ENCODE results near the gene PPP1R9A.

Gene PPP1R9A

DNA sequence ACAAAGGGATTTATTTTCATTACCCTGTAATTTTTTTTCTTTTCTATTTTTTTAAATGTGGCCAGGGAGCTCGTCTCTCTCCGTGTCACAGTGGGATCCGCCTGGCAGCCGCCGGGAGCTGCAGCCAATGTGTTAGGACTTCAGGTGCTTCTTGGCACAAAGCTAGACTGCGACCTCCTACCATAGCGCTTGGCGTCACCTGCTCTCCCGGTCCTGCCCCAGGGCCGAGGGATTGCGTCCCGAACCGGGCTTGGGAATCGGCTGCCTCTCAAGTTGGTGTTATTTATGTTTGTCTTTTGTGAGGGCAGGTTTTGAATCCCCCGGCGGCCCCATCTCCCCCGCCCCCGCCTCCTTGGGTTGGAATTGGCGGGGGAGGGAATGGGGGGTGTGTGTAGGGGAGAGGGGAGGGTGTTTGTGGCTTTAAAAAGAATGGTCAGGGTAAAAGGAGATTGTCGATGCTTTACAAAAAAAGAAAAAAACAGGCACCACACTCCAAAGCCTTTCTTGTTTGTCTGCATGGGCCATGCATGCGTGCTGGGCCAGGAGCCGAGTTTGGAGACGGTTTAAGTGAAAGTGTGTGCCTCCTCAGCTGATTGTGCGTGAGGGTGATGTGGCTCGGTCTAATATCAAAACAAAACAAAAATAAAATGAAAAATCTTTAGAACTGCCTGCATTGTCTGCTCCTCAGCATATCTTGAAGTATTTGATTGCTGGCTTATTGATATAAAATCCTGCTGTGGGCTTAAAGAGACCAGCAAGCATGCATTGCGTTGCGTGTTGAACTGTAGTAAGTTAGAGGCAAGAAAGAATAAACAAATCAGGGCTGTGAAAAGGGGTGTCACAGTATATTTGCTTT, 1.2 kb downstream of the PPP1R9A start:
- Histone ChIP-seq H3K4me3 (ENCODE audit: insufficient read depth, low read depth, low read length, poor library complexity, severe bottlenecking) (no peak overlapping the region), H3K4me1 (ENCODE audit: control insufficient read depth, insufficient read depth, low read length, poor library complexity, severe bottlenecking) (no peaks in the 10 kb centered on the region), H3K27ac (ENCODE audit: insufficient read depth, low read length, poor library complexity, severe bottlenecking) (no peak overlapping the region), H3K9me3 (ENCODE audit: control insufficient read depth, low read length) (no peaks in the 10 kb centered on the region), H3K36me3 (ENCODE audit: control insufficient read depth, insufficient read depth, low read length) (no peaks in the 10 kb centered on the region), H3K27me3 (replicated peaks; ENCODE audit: control insufficient read depth, insufficient read depth, low read length, poor library complexity, severe bottlenecking) (peaks cover 16% of the 10 kb centered on the region)
- no peak for DNase-seq

GRCh38 chr7:94909179-94909466, 1.7 kb downstream of the PPP1R9A start:
- Histone ChIP-seq H3K4me3 (ENCODE audit: insufficient read depth, low read depth, low read length, poor library complexity, severe bottlenecking) (no peak overlapping the region), H3K36me3 (ENCODE audit: control insufficient read depth, insufficient read depth, low read length) (no peaks in the 10 kb centered on the region), H3K9me3 (ENCODE audit: control insufficient read depth, low read length) (no peaks in the 10 kb centered on the region)

DNA sequence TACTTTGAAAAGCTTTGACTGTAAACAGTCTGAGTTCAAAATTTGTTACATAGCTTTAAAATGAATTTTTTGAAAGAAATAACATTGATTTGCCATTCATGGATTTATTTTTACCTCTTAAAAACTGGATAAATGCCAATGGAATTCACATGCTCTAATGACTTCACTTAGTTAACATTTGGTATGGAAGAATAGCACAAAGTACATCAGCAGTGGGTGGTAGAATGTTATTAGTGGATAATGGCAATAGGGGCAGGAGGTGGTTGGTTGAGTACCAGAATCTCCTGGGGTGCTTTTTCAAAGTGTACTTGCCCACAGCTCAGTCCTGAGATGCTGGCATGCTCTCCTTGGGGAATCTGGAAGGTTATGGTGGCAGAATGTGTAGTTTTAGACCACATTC, 4.7 kb downstream of the PPP1R9A start:
- Histone ChIP-seq H3K4me1 (ENCODE audit: control insufficient read depth, insufficient read depth, low read length, poor library complexity, severe bottlenecking) (no peaks in the 10 kb centered on the region), H3K36me3 (ENCODE audit: control insufficient read depth, insufficient read depth, low read length) (no peaks in the 10 kb centered on the region), H3K27me3 (replicated peaks; ENCODE audit: control insufficient read depth, insufficient read depth, low read length, poor library complexity, severe bottlenecking) (peaks cover 12% of the 10 kb centered on the region), H3K27ac (ENCODE audit: insufficient read depth, low read length, poor library complexity, severe bottlenecking) (no peak overlapping the region), H3K4me3 (ENCODE audit: insufficient read depth, low read depth, low read length, poor library complexity, severe bottlenecking) (no peak overlapping the region), H3K9me3 (ENCODE audit: control insufficient read depth, low read length) (no peaks in the 10 kb centered on the region)
- no peak for DNase-seq

More at GRCh38 chr7:94909179-94909466, 1.7 kb downstream of the PPP1R9A start:
- no peaks in the 10 kb centered on the region for H3K4me1 ChIP-seq (ENCODE audit: control insufficient read depth, insufficient read depth, low read length, poor library complexity, severe bottlenecking)
- H3K27ac ChIP-seq (ENCODE audit: insufficient read depth, low read length, poor library complexity, severe bottlenecking), result no peak overlapping the region
- no peak for DNase-seq
- H3K27me3 ChIP-seq (replicated peaks; ENCODE audit: control insufficient read depth, insufficient read depth, low read length, poor library complexity, severe bottlenecking), result peaks cover 16% of the 10 kb centered on the region

DNA sequence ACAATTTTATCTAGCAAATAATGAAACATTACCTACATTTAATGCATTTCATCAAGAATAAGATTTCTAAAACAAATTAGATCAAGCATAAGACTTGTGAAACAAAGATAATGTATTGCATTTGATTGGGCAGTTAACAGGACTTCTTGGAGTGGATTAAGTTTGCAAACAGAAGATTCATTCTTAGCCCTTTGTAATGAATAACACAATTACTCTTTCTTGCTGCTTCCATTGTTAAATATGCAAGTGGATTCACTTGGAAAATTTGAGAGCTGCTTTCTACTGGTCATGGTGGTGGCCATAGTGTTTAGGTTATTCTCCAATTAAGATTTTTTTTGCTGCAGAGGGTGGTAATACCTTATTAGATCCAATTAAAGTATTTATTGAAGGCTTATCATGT, 6.0 kb downstream of the PPP1R9A start:
- H3K27ac ChIP-seq (ENCODE audit: insufficient read depth, low read length, poor library complexity, severe bottlenecking), result no peak overlapping the region
- H3K4me1 ChIP-seq (ENCODE audit: control insufficient read depth, insufficient read depth, low read length, poor library complexity, severe bottlenecking), result no peaks in the 10 kb centered on the region
- H3K27me3 ChIP-seq (replicated peaks; ENCODE audit: control insufficient read depth, insufficient read depth, low read length, poor library complexity, severe bottlenecking), result peaks cover 3% of the 10 kb centered on the region
- H3K9me3 ChIP-seq (ENCODE audit: control insufficient read depth, low read length), result no peaks in the 10 kb centered on the region
- no peaks in the 10 kb centered on the region for H3K36me3 ChIP-seq (ENCODE audit: control insufficient read depth, insufficient read depth, low read length)
- H3K4me3 ChIP-seq (ENCODE audit: insufficient read depth, low read depth, low read length, poor library complexity, severe bottlenecking), result no peak overlapping the region
- no peak for DNase-seq

DNA sequence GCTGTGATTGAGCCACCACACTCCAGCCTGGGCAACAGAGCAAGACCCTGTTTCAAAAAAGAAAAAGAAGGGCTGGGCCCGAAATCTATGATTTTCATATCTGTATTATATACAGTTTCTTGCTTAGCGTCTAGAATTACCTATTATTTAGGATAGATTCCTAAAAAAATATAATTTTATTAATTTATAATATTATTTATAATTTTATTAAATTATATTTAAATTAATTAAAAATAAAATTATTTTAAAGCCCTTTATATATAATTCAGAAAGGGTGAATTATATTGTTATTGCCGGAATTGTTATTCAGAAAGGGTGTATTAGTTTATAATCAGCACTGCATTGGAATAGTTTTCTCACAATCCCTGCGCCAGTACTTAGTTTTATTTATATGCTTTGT, 14.5 kb downstream of the PPP1R9A start:
- H3K4me3 ChIP-seq (ENCODE audit: insufficient read depth, low read depth, low read length, poor library complexity, severe bottlenecking), result no peak overlapping the region
- H3K36me3 ChIP-seq (ENCODE audit: control insufficient read depth, insufficient read depth, low read length), result no peaks in the 10 kb centered on the region
- no peaks in the 10 kb centered on the region for H3K9me3 ChIP-seq (ENCODE audit: control insufficient read depth, low read length)
- H3K27ac ChIP-seq (ENCODE audit: insufficient read depth, low read length, poor library complexity, severe bottlenecking), result no peak overlapping the region
- H3K4me1 ChIP-seq (ENCODE audit: control insufficient read depth, insufficient read depth, low read length, poor library complexity, severe bottlenecking), result no peaks in the 10 kb centered on the region
- no peaks in the 10 kb centered on the region for H3K27me3 ChIP-seq (replicated peaks; ENCODE audit: control insufficient read depth, insufficient read depth, low read length, poor library complexity, severe bottlenecking)
- no peak for DNase-seq

DNA sequence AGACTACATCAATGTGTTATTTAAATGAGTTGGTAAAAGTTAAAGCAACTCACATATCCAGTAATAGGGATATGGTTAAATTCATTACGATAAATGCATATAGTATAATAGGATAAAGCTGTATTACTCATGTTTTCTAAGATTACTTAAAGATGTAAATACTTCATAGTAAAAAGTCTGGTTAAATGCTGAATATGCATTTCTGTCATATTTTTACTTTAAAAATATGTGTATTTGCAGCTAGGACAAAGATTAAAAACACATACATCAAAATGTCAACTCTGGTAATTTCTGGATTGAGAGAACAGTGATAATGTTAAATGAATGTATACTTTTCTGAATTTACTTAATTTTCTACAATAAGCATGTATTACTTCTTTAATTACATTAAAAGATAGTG, 15.1 kb downstream of the PPP1R9A start:
- Histone ChIP-seq H3K27me3 (replicated peaks; ENCODE audit: control insufficient read depth, insufficient read depth, low read length, poor library complexity, severe bottlenecking) (no peaks in the 10 kb centered on the region), H3K9me3 (ENCODE audit: control insufficient read depth, low read length) (no peaks in the 10 kb centered on the region), H3K4me1 (ENCODE audit: control insufficient read depth, insufficient read depth, low read length, poor library complexity, severe bottlenecking) (no peaks in the 10 kb centered on the region), H3K27ac (ENCODE audit: insufficient read depth, low read length, poor library complexity, severe bottlenecking) (no peak overlapping the region), H3K4me3 (ENCODE audit: insufficient read depth, low read depth, low read length, poor library complexity, severe bottlenecking) (no peak overlapping the region), H3K36me3 (ENCODE audit: control insufficient read depth, insufficient read depth, low read length) (no peaks in the 10 kb centered on the region)
- DNase-seq, result no peak

- Histone ChIP-seq H3K27me3 (replicated peaks; ENCODE audit: control insufficient read depth, insufficient read depth, low read length, poor library complexity, severe bottlenecking) (no peaks in the 10 kb centered on the region), H3K36me3 (ENCODE audit: control insufficient read depth, insufficient read depth, low read length) (no peaks in the 10 kb centered on the region), H3K9me3 (ENCODE audit: control insufficient read depth, low read length) (no peaks in the 10 kb centered on the region), H3K4me1 (ENCODE audit: control insufficient read depth, insufficient read depth, low read length, poor library complexity, severe bottlenecking) (no peaks in the 10 kb centered on the region), H3K4me3 (ENCODE audit: insufficient read depth, low read depth, low read length, poor library complexity, severe bottlenecking) (no peak overlapping the region), H3K27ac (ENCODE audit: insufficient read depth, low read length, poor library complexity, severe bottlenecking) (no peak overlapping the region)
- DNase-seq, result no peak
Measured at GRCh38 chr7:94923412-94923811, 16.0 kb downstream of the PPP1R9A start.

DNA sequence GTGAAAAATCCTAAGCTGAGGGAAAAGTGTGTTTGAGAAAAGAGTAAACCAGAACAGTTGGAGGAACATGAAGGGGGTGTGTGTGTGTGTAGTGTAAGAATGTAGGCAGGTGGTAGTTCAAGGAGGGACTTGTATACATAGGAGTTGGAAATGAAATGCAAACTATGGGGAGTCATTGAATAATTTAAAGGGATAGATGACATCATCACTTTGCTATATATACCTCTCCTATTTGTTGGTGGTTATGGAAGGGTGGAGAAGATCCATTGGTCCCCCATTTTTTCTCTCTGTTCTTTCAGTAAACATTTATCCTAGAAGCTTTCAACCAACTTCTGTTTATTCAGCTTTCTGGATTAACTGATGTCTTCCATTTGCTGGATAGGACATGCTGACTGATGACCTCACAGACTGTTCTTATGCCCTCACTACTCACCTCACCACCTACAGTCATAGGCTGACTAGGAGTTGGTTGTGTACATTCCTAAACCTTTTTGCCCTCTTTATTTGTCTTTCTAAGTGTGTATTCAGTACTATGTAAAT, 20.8 kb downstream of the PPP1R9A start:
- no peak overlapping the region for H3K27ac ChIP-seq (ENCODE audit: insufficient read depth, low read length, poor library complexity, severe bottlenecking)
- H3K36me3 ChIP-seq (ENCODE audit: control insufficient read depth, insufficient read depth, low read length), result no peaks in the 10 kb centered on the region
- H3K9me3 ChIP-seq (ENCODE audit: control insufficient read depth, low read length), result no peaks in the 10 kb centered on the region
- DNase-seq, result no peak
- H3K27me3 ChIP-seq (replicated peaks; ENCODE audit: control insufficient read depth, insufficient read depth, low read length, poor library complexity, severe bottlenecking), result no peaks in the 10 kb centered on the region
- H3K4me3 ChIP-seq (ENCODE audit: insufficient read depth, low read depth, low read length, poor library complexity, severe bottlenecking), result no peak overlapping the region
- no peaks in the 10 kb centered on the region for H3K4me1 ChIP-seq (ENCODE audit: control insufficient read depth, insufficient read depth, low read length, poor library complexity, severe bottlenecking)

- no peak for DNase-seq
- H3K27me3 ChIP-seq (replicated peaks; ENCODE audit: control insufficient read depth, insufficient read depth, low read length, poor library complexity, severe bottlenecking), result no peaks in the 10 kb centered on the region
- no peaks in the 10 kb centered on the region for H3K9me3 ChIP-seq (ENCODE audit: control insufficient read depth, low read length)
- no peaks in the 10 kb centered on the region for H3K4me1 ChIP-seq (ENCODE audit: control insufficient read depth, insufficient read depth, low read length, poor library complexity, severe bottlenecking)
- H3K4me3 ChIP-seq (ENCODE audit: insufficient read depth, low read depth, low read length, poor library complexity, severe bottlenecking), result no peak overlapping the region
- no peak overlapping the region for H3K27ac ChIP-seq (ENCODE audit: insufficient read depth, low read length, poor library complexity, severe bottlenecking)
- H3K36me3 ChIP-seq (ENCODE audit: control insufficient read depth, insufficient read depth, low read length), result no peaks in the 10 kb centered on the region
Measured at GRCh38 chr7:94933256-94933990, 26.0 kb downstream of the PPP1R9A start.

- H3K4me1 ChIP-seq (ENCODE audit: control insufficient read depth, insufficient read depth, low read length, poor library complexity, severe bottlenecking), result no peaks in the 10 kb centered on the region
- no peak for DNase-seq
- H3K27me3 ChIP-seq (replicated peaks; ENCODE audit: control insufficient read depth, insufficient read depth, low read length, poor library complexity, severe bottlenecking), result no peaks in the 10 kb centered on the region
- H3K9me3 ChIP-seq (ENCODE audit: control insufficient read depth, low read length), result no peaks in the 10 kb centered on the region
- no peak overlapping the region for H3K4me3 ChIP-seq (ENCODE audit: insufficient read depth, low read depth, low read length, poor library complexity, severe bottlenecking)
- H3K27ac ChIP-seq (ENCODE audit: insufficient read depth, low read length, poor library complexity, severe bottlenecking), result no peak overlapping the region
- H3K36me3 ChIP-seq (ENCODE audit: control insufficient read depth, insufficient read depth, low read length), result no peaks in the 10 kb centered on the region
Measured at GRCh38 chr7:94939395-94939794, 32.0 kb downstream of the PPP1R9A start.

Data from effector memory CD4-positive, alpha-beta T cell (primary cell).